ENCODE measurements around the gene SPRED3. TPM values are rescaled to one million over a fixed set of nuclear protein-coding genes. Genes with fewer than 3 reads are reported as not detected.

Gene SPRED3, protein sequence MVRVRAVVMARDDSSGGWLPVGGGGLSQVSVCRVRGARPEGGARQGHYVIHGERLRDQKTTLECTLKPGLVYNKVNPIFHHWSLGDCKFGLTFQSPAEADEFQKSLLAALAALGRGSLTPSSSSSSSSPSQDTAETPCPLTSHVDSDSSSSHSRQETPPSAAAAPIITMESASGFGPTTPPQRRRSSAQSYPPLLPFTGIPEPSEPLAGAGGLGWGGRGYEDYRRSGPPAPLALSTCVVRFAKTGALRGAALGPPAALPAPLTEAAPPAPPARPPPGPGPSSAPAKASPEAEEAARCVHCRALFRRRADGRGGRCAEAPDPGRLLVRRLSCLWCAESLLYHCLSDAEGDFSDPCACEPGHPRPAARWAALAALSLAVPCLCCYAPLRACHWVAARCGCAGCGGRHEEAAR
- total RNA-seq (2022; extraction: Qiagen RNA extraction) = 1.7 to 2.7 TPM (median 2.5 TPM) in 5 replicates

GRCh38 chr19:38388349-38389100 is at the start of gene SPRED3:
SPRED3 (plus strand) TSS chr19:38388697; CDS start chr19:38390303, 1,606 bp downstream.

DNA sequence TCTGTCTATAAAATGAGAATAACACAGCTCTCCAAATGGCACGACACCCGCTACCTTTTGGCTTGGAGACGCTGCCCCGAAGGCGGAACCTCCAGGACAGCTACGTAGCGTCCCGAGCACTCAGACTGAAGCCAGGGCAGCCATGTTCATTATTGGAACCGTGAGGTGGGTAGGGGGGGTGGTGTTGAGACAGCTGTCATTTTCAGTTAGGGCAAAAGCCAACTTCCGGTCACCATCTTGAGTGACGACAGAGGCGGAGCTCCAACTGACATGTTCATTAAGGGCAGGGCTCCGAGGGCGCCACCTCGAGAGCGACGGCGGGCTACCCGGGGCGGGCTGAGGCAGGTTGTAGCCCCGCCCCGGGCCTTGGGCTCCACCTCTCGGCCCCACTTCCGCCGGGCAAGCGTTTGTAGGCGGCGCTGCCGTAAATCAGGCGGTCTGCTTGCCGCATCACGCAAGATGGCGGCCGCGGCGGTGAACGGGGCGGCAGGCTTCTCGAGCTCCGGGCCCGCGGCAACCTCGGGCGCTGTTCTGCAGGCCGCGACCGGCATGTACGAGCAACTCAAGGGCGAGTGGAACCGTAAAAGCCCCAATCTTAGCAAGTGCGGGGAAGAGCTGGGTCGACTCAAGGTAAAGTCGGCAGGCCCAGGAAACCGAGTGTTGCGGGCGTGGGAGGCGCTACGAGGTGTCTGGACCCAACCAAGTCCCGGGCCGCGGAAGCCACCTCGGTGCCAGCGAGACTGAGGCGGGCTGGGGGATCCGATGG is 14.0 kb upstream of the SPRED3 start, which contains the start of gene PSMD8:
Gene PSMD8, plus strand, starts transcription at position 240 of the 766 bp plus-strand sequence. Its CDS starts 31 bp downstream, at position 271.

GRCh38 chr19:38387550-38388348 is 748 bp upstream of the SPRED3 start, which contains the start of gene GGN:
GGN (minus strand) TSS chr19:38388034; CDS start chr19:38387261, 773 bp downstream.

GRCh38 chr19:38402967-38403674 is 14.6 kb downstream of the SPRED3 start, which contains the start of gene FAM98C:
FAM98C (plus strand) TSS chr19:38403093; CDS start chr19:38403154, 61 bp downstream.

DNA sequence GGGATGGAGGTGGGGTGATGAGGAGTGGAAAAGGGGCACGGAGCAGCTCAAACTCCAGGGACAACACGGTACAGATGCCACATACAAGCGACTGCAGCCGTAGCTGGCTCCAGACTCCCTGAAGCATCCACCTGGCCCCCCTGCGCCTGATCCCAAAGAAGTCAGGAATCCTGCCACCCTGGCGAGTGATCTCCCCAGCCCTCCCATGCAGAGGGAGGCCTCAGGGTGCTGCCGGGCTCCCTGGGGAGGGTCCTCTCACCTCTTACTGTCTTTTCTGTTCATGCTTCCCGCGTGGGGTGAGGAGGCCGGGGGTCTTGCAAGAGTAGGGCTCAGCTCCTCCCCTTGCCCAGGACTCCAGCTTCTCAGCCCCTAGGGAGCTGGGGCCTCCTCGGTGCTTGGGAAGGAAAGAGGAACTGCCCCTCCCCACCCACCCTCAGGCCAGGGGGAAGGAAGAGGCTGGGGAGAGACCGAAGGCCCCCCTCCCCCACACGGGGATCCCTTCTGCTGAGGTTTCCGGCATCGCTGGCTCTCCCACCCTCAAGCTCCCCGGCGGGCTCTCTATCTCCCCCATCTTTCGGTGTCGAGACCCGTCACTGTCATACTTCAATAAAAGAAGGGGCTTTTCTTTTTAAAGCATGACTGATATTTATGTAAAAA is 37.4 kb downstream of the SPRED3 start, which contains the start of gene RASGRP4:
Gene RASGRP4, minus strand, starts transcription at position 410 of the 657 bp plus-strand sequence. Its CDS starts 128 bp downstream, at position 282.

DNA sequence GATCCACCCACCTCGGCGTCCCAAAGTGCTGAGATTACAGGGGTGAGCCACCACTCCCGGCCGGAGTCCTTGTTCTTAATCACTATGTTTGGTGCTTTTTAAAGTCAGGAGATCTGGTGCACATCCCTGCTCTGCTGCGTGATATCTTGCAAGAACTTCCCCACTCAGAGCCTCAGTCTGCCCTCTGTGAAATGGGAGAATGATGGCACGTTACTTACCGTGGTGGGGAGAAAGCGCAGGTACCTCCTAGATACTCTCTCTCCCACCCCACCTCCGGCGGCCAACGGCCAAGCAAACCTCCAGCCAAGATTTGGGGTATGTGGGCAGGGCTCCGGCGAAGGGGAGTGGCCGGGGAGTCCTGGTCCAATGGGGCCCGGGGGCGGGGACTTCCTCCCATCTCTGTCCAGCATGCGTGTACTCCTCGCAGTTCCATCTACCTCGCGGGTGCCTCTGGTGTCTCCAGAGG is 44.8 kb downstream of the SPRED3 start, which contains the start of gene RYR1:
Gene RYR1, plus strand, starts transcription at position 424 of the 466 bp plus-strand sequence. CDS start 139 bp downstream, outside the sequence.

Other genes starting within 250 kb of the SPRED3 start
- 4.2 to 5.0 TPM (median 4.6 TPM) in 5 replicates for gene DPF1, start 164.5 kb upstream of the SPRED3 start, total RNA-seq (2022; extraction: Qiagen RNA extraction)
- 58.9 to 102 TPM (median 91.8 TPM) in 5 replicates for gene PPP1R14A, start 132.3 kb upstream of the SPRED3 start, total RNA-seq (2022; extraction: Qiagen RNA extraction)
- gene SPINT2, start 124.1 kb upstream of the SPRED3 start, total RNA-seq (2022; extraction: Qiagen RNA extraction) = 237 to 348 TPM (median 322 TPM) in 5 replicates
- gene C19orf33, start 84.4 kb upstream of the SPRED3 start, total RNA-seq (2022; extraction: Qiagen RNA extraction) = 524 to 789 TPM (median 709 TPM) in 5 replicates
- 99.8 to 131 TPM (median 129 TPM) in 5 replicates for gene YIF1B, start 72.8 kb upstream of the SPRED3 start, total RNA-seq (2022; extraction: Qiagen RNA extraction)
- gene KCNK6, start 68.9 kb upstream of the SPRED3 start, total RNA-seq (2022; extraction: Qiagen RNA extraction) = 3.4 to 4.7 TPM (median 4.6 TPM) in 5 replicates
- gene CATSPERG, start 52.9 kb upstream of the SPRED3 start, total RNA-seq (2022; extraction: Qiagen RNA extraction) = 0.99 to 1.7 TPM (median 1.1 TPM) in 5 replicates
- 451 to 530 TPM (median 488 TPM) in 5 replicates for gene PSMD8, start 14.1 kb upstream of the SPRED3 start, total RNA-seq (2022; extraction: Qiagen RNA extraction)
- 0.08 to 0.47 TPM (median 0.29 TPM) in 5 replicates for gene GGN, start 663 bp upstream of the SPRED3 start, total RNA-seq (2022; extraction: Qiagen RNA extraction)
- gene FAM98C, start 14.4 kb downstream of the SPRED3 start, total RNA-seq (2022; extraction: Qiagen RNA extraction) = 16.9 to 27.2 TPM (median 24.5 TPM) in 5 replicates
- 0.05 to 0.06 TPM in 2 of 5 replicates, not detected in the others for gene RASGRP4, start 37.5 kb downstream of the SPRED3 start, total RNA-seq (2022; extraction: Qiagen RNA extraction)
- gene RYR1, start 45.0 kb downstream of the SPRED3 start, total RNA-seq (2022; extraction: Qiagen RNA extraction) = 5.2 to 6.8 TPM (median 6.4 TPM) in 5 replicates
- gene MAP4K1, start 229.3 kb downstream of the SPRED3 start, total RNA-seq (2022; extraction: Qiagen RNA extraction) = 0.62 to 2.4 TPM (median 1.2 TPM) in 5 replicates
- gene EIF3K, start 230.5 kb downstream of the SPRED3 start, total RNA-seq (2022; extraction: Qiagen RNA extraction) = 695 to 942 TPM (median 726 TPM) in 5 replicates

Data from A549 treated with Hydrocortisone at 1 μM for 4 hours (cell line).